Bronchial epithelial cell (primary cell): ENCODE data around the gene EPN1. TPM values are rescaled to one million over a fixed set of nuclear protein-coding genes. Genes with fewer than 3 reads are reported as not detected.

ENCODE experiments used
- DNase-seq: peaks from one replicate; pipeline ENCODE4 v3.0.0-alpha.2; 2010; ENCODE audit warnings: low read depth
- FAIRE-seq: peaks from 2 replicates; lab custom pipeline; 2011; peaks lifted over from hg19 to GRCh38; lab: Jason Lieb, UNC
- H3K27me3 ChIP-seq: 2 replicates; pipeline ENCODE4 v1.5.1; 2011; ENCODE audit warnings: low read length; ENCODE audit not compliant: control insufficient read depth, insufficient read depth
- H3K36me3 ChIP-seq: 2 replicates; pipeline ENCODE4 v1.5.1; 2011; ENCODE audit warnings: low read length; ENCODE audit not compliant: control insufficient read depth, insufficient read depth
- H3K4me3 ChIP-seq: 2 replicates; pipeline ENCODE4 v1.5.1; 2011; ENCODE audit warnings: mild to moderate bottlenecking, low read depth, low read length, control low read depth
- CTCF ChIP-seq: IDR thresholded peaks from 2 replicates; pipeline ENCODE4 v1.5.1; 2011; ENCODE audit warnings: mild to moderate bottlenecking, moderate library complexity, low read length, control low read depth, inconsistent platforms; ENCODE audit not compliant: insufficient read depth, severe bottlenecking
- total RNA-seq: library from RNA; depleted of rRNA; stranded (reverse); fragments of >200 nt; gene quantifications from 2 replicates; pipeline ENCODE4 v1.2.1, GENCODE V29; 2014

EPN1 gene
- total RNA-seq, 1 donor from 2014 or later: 28.2 TPM

GRCh38 chr19:55676383-55676782 is 1.4 kb downstream of the EPN1 start:
- Histone ChIP-seq H3K36me3 (peaks cover 22% of the 10 kb centered on the region), H3K4me3 (peak overlapping the region; percentile 79), H3K27me3 (no peaks in the 10 kb centered on the region)
- peak; percentile 30 for DNase-seq
- no peak for FAIRE-seq
- peak; percentile 9 for TF ChIP-seq CTCF

GRCh38 chr19:55676889-55677505 is 2.0 kb downstream of the EPN1 start:
- no peak for FAIRE-seq
- Histone ChIP-seq H3K27me3 (no peaks in the 10 kb centered on the region), H3K36me3 (peaks cover 22% of the 10 kb centered on the region), H3K4me3 (no peak overlapping the region)
- DNase-seq: peak; percentile 65
- TF ChIP-seq CTCF: no peak

- H3K27me3 ChIP-seq: no peaks in the 10 kb centered on the region
- FAIRE-seq: no peak
- TF ChIP-seq CTCF: no peak
- no peak for DNase-seq
- H3K36me3 ChIP-seq: peaks cover 25% of the 10 kb centered on the region
- no peak overlapping the region for H3K4me3 ChIP-seq
Measured at GRCh38 chr19:55677572-55678028, 2.6 kb downstream of the EPN1 start.

- TF ChIP-seq CTCF: no peak
- H3K4me3 ChIP-seq: no peak overlapping the region
- H3K27me3 ChIP-seq: no peaks in the 10 kb centered on the region
- DNase-seq (no peak), FAIRE-seq (no peak)
- peaks cover 25% of the 10 kb centered on the region for H3K36me3 ChIP-seq
Measured at GRCh38 chr19:55678121-55678671, 3.2 kb downstream of the EPN1 start.

- TF ChIP-seq CTCF: no peak
- Histone ChIP-seq H3K4me3 (no peak overlapping the region), H3K36me3 (peaks cover 29% of the 10 kb centered on the region), H3K27me3 (no peaks in the 10 kb centered on the region)
- FAIRE-seq: no peak
- peak; percentile 85 for DNase-seq
Measured at GRCh38 chr19:55679343-55680257, 4.6 kb downstream of the EPN1 start.
